Small intestine (tissue), 7 donors: ENCODE results near the gene CRISPLD2. TPM values are rescaled to one million over a fixed set of nuclear protein-coding genes. Genes with fewer than 3 reads are reported as not detected.
"Not testable (repeated sequence)": the region's sequence is repeated elsewhere in the genome, so short reads cannot be mapped to it uniquely, and the experiment has no call there.

Source experiments
- DNase-seq, 2 donors: peaks; one replicate each; pipeline versions ENCODE4 v3.0.0 to v3.0.0-alpha.2; 2013
- FAIRE-seq: peaks from 2 replicates; lab custom pipeline; 2012; peaks lifted over from hg19 to GRCh38; lab: Jason Lieb, UNC
- H3K27ac ChIP-seq, 3 donors: one replicate each; pipeline ENCODE4 v1.5.1; 2013; ENCODE audit warnings: low read length in 2 of 3, mild to moderate bottlenecking in 2 of 3, control low read depth in 1 of 3, inconsistent platforms in 1 of 3, low read depth in 1 of 3, moderate library complexity in 1 of 3
- H3K27me3 ChIP-seq, 3 donors: one replicate each; pipeline ENCODE4 v1.6.1; 2013; ENCODE audit warnings: low read length in 3 of 3, inconsistent platforms in 1 of 3; ENCODE audit not compliant: control insufficient read depth in 3 of 3, insufficient read depth in 3 of 3
- H3K36me3 ChIP-seq, 3 donors: one replicate each; pipeline ENCODE4 v1.6.1; 2013; ENCODE audit warnings: low read length in 3 of 3, inconsistent platforms in 1 of 3, low read depth in 1 of 3, mild to moderate bottlenecking in 1 of 3, moderate library complexity in 1 of 3; ENCODE audit not compliant: control insufficient read depth in 3 of 3, insufficient read depth in 2 of 3
- H3K4me1 ChIP-seq, 3 donors: one replicate each; pipeline ENCODE4 v1.6.1; 2013; ENCODE audit warnings: low read length in 2 of 3, inconsistent platforms in 1 of 3, low read depth in 1 of 3, mild to moderate bottlenecking in 1 of 3, moderate library complexity in 1 of 3; ENCODE audit not compliant: control insufficient read depth in 3 of 3, insufficient read depth in 2 of 3
- H3K4me3 ChIP-seq, 3 donors: one replicate each; pipeline ENCODE4 v1.5.1; 2013; ENCODE audit warnings: low read length in 3 of 3, control low read depth in 1 of 3, inconsistent platforms in 1 of 3, low read depth in 1 of 3, mild to moderate bottlenecking in 1 of 3, moderate library complexity in 1 of 3
- H3K9me3 ChIP-seq, 2 donors: one replicate each; pipeline ENCODE4 v1.6.1; 2013; ENCODE audit warnings: low read depth in 1 of 2, low read length in 1 of 2; ENCODE audit not compliant: control insufficient read depth in 2 of 2, insufficient read depth in 1 of 2
- WGBS, 3 donors: extraction: QIAGEN DNeasy Blood & Tissue Kit; methylation state at CpG; one replicate each; pipeline ENCODE4 v1.1.7; 2013; 5-methylcytosine and 5-hydroxymethylcytosine counted together
- polyA plus RNA-seq, 4 donors: library from polyadenylated mRNA; stranded (reverse) in 3 of 4; unstranded in 1 of 4; fragments of 200-250 nt in 3 of 4; fragments of 120-200 nt in 1 of 4; gene quantifications; one replicate each; pipeline versions ENCODE4 v1.2.1 to v1.2.3, GENCODE V29; 2013
- donor health status: healthy with polysubstance abuse.
- donor health status: control.
- donor health status: control.
- donor health status: Bipolar disorder and iron deficiency.
- donor health status: healthy.

Gene CRISPLD2
- polyA plus RNA-seq, 4 donors: 0.89 to 31.4 (median 4.9) TPM

DNA sequence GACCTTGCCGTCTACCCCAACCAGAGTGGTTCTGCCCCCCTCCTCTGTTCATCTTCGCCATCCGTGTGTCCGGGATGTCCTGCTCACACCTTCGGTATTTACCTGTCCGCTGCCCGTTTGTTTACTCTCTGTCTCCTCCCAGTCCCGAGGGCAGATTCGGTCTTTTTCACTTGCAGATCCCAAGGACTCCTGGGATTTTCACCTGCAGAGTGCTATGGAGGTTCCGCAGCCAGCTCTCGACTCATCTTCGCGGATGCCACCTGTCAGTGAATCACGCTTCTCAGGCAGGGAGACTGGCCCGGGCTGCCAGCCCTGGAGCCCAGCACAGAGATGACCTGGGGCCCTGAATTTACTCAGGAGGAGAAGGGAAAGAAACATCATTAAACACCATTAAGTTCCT is 8.1 kb downstream of the CRISPLD2 start:
- H3K4me3 ChIP-seq: no peak overlapping the region
- no peaks in the 10 kb centered on the region for H3K9me3 ChIP-seq
- peaks cover 0 to 18% (median 0%) of the 10 kb centered on the region in 3 donors for H3K27me3 ChIP-seq
- H3K27ac ChIP-seq: peak overlapping the region in 1 of 3 donors; percentile 52
- no peaks in the 10 kb centered on the region for H3K36me3 ChIP-seq
- peaks cover 0 to 6% (median 0%) of the 10 kb centered on the region in 3 donors for H3K4me1 ChIP-seq
- 81 to 82% (median 81%) methylated on average over 15 of the region's 15 CpGs for WGBS, 3 donors
- no peak for FAIRE-seq
- no peak for DNase-seq

DNA sequence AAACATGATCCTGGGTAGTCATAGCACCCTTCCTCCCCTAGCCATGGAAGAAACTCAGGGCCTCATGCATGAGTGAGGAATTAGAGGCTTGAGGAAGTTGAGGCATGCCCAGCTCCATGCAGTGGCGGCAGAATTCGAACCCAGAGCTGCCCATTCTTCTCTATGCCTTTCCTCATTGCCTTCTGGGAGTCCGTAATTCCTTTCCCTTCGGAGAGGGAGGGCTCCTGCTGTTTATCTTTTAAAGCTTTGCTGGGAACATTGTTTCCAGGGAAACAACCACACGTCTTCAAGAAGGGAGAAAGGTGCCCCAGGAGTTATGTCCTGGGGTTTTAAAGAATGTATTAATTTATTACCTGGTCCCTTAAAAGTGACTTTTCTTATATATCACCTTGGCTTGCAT is 8.5 kb downstream of the CRISPLD2 start:
- Histone ChIP-seq H3K27ac (peak overlapping the region in 2 of 3 donors; percentile 52 to 68), H3K4me1 (peaks cover 0 to 10% (median 0%) of the 10 kb centered on the region in 3 donors)
- no peak for FAIRE-seq

DNA sequence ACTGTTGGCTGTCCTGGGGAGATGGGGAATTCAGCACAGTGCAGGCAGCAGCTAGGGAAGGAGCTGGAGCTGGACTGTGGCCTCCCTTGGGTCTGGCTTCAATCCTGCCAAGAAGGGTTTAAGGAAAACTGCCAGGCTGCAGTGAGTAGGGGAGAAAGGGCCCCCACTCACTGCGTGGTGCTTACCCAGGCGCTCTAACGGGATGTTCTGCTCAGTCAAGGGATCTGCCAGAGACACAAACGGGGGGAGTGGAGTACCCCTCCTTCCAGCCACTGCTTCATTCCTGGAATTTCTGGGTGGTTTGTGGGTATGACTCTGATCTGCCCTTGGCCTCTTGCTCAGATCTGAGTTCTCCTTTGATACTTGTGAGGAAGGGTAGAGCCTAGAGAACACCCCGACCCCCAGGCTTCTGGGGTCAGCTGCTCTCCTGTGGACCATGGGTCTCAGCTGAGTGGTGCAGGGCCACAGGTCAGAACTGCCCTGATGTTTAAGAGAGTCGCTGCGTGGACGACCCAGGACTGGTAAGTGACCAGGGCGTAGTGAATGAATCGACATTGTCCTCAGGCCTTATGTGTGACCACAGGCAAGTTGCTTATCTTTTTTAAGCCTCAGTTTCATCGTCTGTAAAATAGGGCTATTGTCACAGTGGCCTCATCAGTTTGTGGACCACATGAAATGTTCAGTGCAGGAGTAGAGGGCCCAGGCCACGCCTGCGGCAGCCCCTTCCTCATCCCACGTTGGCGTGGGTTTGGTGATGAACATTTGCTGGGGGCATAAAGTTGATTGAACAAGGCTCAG is 9.6 kb downstream of the CRISPLD2 start:
- H3K27ac ChIP-seq: peak overlapping the region in 2 of 3 donors; percentile 68 to 90
- 67 to 78% (median 73%) methylated on average over 15 of the region's 15 CpGs for WGBS, 3 donors
- H3K4me1 ChIP-seq: peaks cover 0 to 10% (median 0%) of the 10 kb centered on the region in 3 donors
- H3K4me3 ChIP-seq: no peak overlapping the region
- H3K36me3 ChIP-seq: no peaks in the 10 kb centered on the region
- H3K27me3 ChIP-seq: peaks cover 0 to 18% (median 0%) of the 10 kb centered on the region in 3 donors
- DNase-seq (peak in 1 of 2 donors; percentile 26), FAIRE-seq (no peak)
- H3K9me3 ChIP-seq: no peaks in the 10 kb centered on the region

More for the DNA sequence above, 8.5 kb downstream of the CRISPLD2 start:
- no peaks in the 10 kb centered on the region for H3K36me3 ChIP-seq
- DNase-seq: no peak
- H3K9me3 ChIP-seq: no peaks in the 10 kb centered on the region
- peaks cover 0 to 18% (median 0%) of the 10 kb centered on the region in 3 donors for H3K27me3 ChIP-seq
- no peak overlapping the region for H3K4me3 ChIP-seq
- WGBS, 3 donors: 69 to 74% (median 74%) methylated on average over 5 of the region's 5 CpGs

DNA sequence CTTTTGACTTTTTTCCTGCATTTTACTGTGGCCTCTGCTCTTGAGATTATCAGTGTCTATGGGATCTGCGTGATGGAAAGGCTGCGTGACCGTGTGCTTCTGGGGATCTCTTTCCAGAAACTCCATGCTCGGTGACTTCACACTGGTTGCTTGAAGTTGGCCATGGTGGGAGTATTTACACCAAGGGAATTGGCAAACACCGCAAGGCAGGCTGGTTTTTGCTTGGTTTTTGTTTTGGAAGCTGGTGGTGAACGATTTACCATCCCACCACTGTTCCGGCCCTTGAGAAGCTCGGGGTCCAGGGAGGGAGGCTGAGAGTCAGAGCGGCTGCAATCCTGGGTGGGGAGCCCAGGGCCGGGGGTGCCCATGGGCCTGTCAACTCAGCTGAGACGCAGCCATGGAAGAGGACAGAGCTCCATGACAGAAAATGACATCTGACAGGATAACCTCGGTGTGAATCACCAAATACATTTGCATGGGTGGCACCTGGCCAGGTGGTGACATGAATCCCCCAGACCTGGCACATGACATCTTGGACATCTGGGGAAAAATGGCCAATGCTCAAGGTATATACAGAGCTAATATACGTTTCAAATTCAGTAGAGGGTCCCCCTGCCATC is 11.1 kb downstream of the CRISPLD2 start:
- DNase-seq (no peak), FAIRE-seq (no peak)
- peak overlapping the region in 1 of 3 donors; percentile 90 for H3K27ac ChIP-seq
- no peaks in the 10 kb centered on the region for H3K36me3 ChIP-seq
- 85 to 90% (median 85%) methylated on average over 13 of the region's 13 CpGs for WGBS, 3 donors
- H3K9me3 ChIP-seq: no peaks in the 10 kb centered on the region
- peaks cover 0 to 10% (median 0%) of the 10 kb centered on the region in 3 donors for H3K4me1 ChIP-seq
- H3K27me3 ChIP-seq: peaks cover 0 to 21% (median 0%) of the 10 kb centered on the region in 3 donors
- no peak overlapping the region for H3K4me3 ChIP-seq

DNA sequence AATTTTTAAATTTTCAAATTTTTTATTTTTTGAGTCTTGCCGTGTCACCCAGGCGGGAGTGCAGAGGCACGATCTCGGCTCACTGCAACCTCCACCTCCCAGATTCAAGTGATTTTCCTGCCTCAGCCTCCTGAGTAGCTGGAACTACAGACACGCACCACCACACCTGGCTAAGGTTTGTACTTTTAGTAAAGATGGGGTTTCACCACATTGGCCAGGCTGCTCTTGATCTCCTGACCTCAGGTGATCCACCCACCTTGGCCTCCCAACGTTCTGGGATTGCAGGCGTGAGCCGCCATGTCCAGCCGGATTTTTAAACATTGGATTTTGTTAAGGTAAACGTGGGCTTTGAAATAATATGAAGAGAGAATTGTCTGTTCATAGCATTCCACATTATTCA is 11.9 kb downstream of the CRISPLD2 start:
- FAIRE-seq: not testable (repeated sequence)

DNA sequence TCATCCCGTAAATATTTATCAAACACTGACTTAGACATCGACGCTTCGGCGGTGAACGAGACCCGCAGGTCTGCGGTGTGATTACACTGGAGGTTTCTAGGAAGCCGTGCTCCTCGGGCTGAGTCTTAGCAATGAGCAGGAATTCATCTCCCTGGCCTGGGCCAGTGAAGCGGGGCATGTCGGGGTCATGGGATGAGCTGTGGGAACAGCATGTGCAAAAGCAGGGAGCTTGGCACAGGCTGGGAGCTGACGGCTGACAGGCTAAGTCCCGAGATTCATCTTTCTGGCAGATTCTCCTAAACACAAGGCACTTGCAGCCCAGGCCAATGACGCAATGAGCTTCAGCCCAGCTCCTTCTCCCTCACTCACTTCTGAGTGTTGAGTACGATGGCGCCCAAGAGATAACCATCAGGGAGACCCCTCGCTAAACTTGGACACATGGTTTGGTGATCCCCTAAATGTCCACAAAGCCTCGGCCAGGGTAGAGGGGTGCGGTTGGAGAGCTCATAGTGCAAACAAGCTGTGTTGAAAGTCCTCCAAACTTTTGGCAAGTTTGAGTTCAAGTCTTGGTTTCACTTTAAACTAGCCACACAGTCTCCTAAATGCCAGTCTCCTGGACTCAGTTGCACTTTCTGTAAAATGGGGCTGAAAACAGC is 12.8 kb downstream of the CRISPLD2 start:
- no peaks in the 10 kb centered on the region for H3K9me3 ChIP-seq
- H3K27me3 ChIP-seq: peaks cover 0 to 27% (median 0%) of the 10 kb centered on the region in 3 donors
- no peak overlapping the region for H3K4me3 ChIP-seq
- peak overlapping the region in 2 of 3 donors; percentile 87 to 92 for H3K27ac ChIP-seq
- peak in 1 of 2 donors; percentile 58 for DNase-seq
- no peak for FAIRE-seq
- peaks cover 0 to 8% (median 0%) of the 10 kb centered on the region in 3 donors for H3K4me1 ChIP-seq
- 49 to 62% (median 59%) methylated on average over 20 of the region's 20 CpGs for WGBS, 3 donors
- no peaks in the 10 kb centered on the region for H3K36me3 ChIP-seq

More for the DNA sequence above, 11.9 kb downstream of the CRISPLD2 start:
- DNase-seq, H3K4me3 ChIP-seq, H3K9me3 ChIP-seq, H3K36me3 ChIP-seq: not testable (repeated sequence)
- Histone ChIP-seq H3K27ac (peak overlapping the region in 2 of 3 donors; percentile 87 to 90), H3K4me1 (peaks cover 0 to 11% (median 0%) of the 10 kb centered on the region in 3 donors), H3K27me3 (peaks cover 0 to 22% (median 0%) of the 10 kb centered on the region in 3 donors)
- 80 to 86% (median 83%) methylated on average over 10 of the region's 10 CpGs for WGBS, 3 donors

DNA sequence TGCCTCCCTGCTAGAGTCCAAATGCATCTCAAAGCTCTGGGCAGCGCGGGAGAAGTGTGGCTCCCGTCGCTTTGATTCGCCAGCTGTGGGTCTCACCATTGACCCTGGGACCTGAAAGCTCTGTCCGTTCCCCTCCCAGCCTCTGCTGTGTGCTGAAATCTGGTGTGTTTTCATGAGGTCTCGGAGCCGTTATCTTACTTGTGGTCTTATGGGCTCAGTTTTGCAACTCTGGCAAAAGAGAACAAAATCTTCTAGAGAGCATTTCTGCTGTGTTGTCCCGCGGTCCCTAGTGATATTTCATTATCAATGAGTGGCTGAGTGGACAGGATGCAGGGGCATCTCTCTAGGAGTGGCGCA is 13.3 kb downstream of the CRISPLD2 start:
- FAIRE-seq (no peak), DNase-seq (no peak)
- Histone ChIP-seq H3K9me3 (no peaks in the 10 kb centered on the region), H3K36me3 (peaks cover 0 to 1% (median 0%) of the 10 kb centered on the region in 3 donors), H3K27ac (peak overlapping the region in 2 of 3 donors; percentile 87 to 92), H3K4me1 (peaks cover 0 to 8% (median 0%) of the 10 kb centered on the region in 3 donors), H3K27me3 (peaks cover 0 to 28% (median 0%) of the 10 kb centered on the region in 3 donors), H3K4me3 (no peak overlapping the region)
- WGBS, 3 donors: 71 to 85% (median 84%) methylated on average over 11 of the region's 11 CpGs
